ENCODE measurements around the gene ANTXR1.

Gene ANTXR1

GRCh38 chr2:69134306-69134945 is 121.4 kb downstream of the ANTXR1 start:
- no peak for DNase-seq (ENCODE audit: low read depth)

- peak; percentile 45 for DNase-seq (ENCODE audit: low read depth)
These were observed 125.3 kb downstream of the ANTXR1 start for GRCh38 chr2:69138247-69138772.

- DNase-seq (ENCODE audit: low read depth) = peak; percentile 42
These were observed 125.9 kb downstream of the ANTXR1 start for GRCh38 chr2:69138793-69139459.

GRCh38 chr2:69139778-69140670 is 127.0 kb downstream of the ANTXR1 start:
- no peak for DNase-seq (ENCODE audit: low read depth)

DNA sequence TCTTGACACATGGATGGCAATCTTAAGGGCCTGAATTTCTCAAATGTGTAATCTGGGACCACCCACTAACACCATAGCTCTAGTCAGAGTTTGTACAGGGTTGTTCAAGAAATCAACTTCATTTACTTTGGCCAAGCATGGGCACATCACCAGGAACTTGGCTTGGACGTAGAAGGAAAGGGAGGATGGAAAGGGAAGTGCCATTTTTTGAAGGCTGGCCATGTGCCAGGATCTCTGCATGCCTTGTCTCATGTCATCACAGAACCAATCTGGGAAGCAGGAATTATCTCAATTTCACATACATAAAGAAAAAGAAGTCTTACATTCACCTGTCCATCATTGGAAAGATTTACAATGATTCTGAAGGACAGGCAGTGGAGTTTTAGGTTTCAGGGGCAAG is 128.1 kb downstream of the ANTXR1 start:
- DNase-seq (ENCODE audit: low read depth) = no peak

- DNase-seq (ENCODE audit: low read depth) = no peak
These were observed 130.9 kb downstream of the ANTXR1 start for GRCh38 chr2:69143748-69144360.

DNA sequence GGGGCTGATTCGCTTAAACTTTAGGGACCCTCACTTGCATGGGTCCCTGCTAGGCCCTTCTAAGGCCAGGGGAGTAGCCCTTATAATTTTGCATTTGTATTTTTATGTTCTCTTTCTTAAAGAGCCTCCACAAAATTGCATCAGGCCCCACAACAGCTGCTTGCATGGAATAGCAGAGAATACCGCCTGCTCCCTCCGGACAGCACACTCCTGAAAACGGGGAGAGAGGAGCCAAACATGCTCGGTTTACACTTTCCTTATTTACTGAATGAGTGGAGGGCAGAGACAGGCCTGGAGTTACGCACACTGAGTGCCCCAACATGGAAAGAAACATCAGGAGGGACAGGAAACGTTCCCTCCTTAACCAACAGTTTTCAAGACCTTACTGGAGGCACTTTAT is 132.2 kb downstream of the ANTXR1 start:
- DNase-seq (ENCODE audit: low read depth) = no peak

- no peak for DNase-seq (ENCODE audit: low read depth)
These were observed 135.0 kb downstream of the ANTXR1 start for GRCh38 chr2:69147841-69148533.

- peak; percentile 30 for DNase-seq (ENCODE audit: low read depth)
These were observed 136.7 kb downstream of the ANTXR1 start for GRCh38 chr2:69149631-69150215.

GRCh38 chr2:69151931-69152330 is 139.0 kb downstream of the ANTXR1 start:
- no peak for DNase-seq (ENCODE audit: low read depth)

DNA sequence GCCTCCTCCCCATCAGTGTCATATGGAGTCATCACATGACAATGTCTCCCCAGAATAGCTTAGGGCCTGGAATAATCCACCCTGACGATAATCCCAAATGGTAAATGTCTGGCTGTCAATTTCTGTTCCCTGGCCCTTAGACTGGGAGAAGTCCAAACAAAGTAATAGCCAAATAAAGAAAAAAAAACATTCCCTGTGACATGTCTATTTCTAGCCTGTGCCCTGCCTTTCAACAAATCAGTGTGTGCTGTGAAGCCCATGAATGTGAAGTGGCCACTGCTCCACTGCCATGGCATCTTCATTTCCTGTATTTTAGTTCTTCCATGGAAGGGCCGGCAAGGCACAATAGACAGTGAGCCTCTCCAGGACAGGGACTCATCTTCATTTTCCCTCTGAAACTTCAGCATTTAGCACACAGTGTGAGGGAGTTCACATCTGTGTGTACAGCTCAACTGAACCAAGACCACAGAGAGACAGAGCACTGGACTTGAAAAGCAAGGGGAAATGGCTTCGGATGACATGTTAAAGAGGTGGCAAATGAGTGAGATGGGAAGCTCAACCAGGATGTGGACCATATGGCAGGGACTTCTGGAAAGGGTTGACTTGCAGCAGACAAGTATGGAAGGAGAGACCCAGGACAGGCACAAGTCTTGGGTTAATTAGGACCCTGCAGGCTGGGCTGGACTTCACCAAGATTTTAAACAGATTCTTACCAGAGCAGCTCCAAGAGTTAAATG is 140.0 kb downstream of the ANTXR1 start:
- DNase-seq (ENCODE audit: low read depth) = no peak

DNA sequence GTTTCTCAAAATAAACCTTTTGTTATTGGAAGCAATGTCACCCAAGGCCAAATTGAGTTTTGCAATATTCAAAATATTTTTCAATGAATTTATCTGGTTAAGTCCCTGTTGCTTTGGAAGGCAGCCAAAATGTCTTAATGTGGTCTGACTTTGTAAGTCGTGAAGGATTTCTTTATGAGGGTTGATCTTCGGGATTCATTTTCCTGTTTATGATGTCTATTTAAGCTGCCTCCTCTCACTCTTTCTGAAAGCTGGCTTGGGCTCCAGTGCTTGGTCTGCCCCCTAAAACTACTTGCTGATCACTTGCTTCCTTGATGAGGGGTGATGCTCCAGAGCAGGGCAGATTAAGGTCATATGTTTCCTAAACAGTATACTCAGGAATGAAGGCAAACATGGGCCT is 141.1 kb downstream of the ANTXR1 start:
- DNase-seq (ENCODE audit: low read depth) = peak; percentile 62

GRCh38 chr2:69156624-69157023 is 143.6 kb downstream of the ANTXR1 start:
- DNase-seq (ENCODE audit: low read depth) = no peak

- DNase-seq (ENCODE audit: low read depth) = no peak
These were observed 144.5 kb downstream of the ANTXR1 start for GRCh38 chr2:69157441-69157840.

- no peak for DNase-seq (ENCODE audit: low read depth)
These were observed 147.0 kb downstream of the ANTXR1 start for GRCh38 chr2:69159986-69160385.

GRCh38 chr2:69162057-69162456 is 149.1 kb downstream of the ANTXR1 start:
- no peak for DNase-seq (ENCODE audit: low read depth)

DNA sequence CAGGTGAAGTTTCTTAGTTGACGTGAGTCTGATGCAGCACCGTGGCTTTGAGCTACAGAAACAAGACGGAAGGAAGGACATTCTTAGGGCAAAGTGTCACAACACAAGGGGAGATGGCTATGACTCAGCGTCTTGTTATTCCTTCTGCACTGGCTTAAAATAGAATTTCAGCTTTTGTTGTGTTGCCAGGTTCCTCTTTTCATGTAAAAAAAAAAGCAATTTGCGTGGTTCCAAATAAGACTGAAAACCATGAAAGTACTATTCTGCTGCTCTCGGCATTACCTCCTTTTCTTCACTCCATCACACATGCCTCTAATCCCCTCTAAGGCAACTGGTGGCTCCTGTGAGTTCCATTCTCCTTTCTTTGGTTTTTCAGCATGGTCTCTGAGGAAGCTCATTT is 150.1 kb downstream of the ANTXR1 start:
- peak; percentile 83 for DNase-seq (ENCODE audit: low read depth)

DNA sequence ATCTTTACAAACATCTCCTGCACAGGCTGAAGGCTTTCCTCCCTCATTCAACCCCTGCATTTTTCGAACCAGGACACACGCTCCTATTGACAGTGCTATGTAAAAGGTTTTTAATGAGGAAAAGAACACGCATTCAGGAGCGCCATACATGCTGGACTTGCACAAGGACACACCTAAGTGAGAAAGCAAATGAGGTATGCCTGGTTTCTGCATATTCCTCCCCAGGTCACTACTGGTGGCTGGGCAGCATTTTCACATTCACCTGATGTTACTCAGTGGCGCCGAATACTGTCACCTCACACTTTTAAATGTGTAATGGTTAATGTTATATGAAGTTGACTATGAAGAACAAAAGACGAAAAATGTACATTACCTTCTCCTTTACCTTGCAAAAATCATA is 150.6 kb downstream of the ANTXR1 start:
- no peak for DNase-seq (ENCODE audit: low read depth)

GRCh38 chr2:69164061-69164778 is 151.2 kb downstream of the ANTXR1 start:
- peak; percentile 79 for DNase-seq (ENCODE audit: low read depth)
